SK-N-SH treated with all-trans-retinoic acid at 6 μM for 48 hours (cell line): Measurements from ENCODE around the gene FOXG1.

Source experiments
- ARNTL ChIP-seq: fragments of 450-650 bp; formaldehyde crosslinking; IDR thresholded peaks from 2 replicates; pipeline ENCODE4 v1.5.0; 2020; ENCODE audit warnings: low read depth, mild to moderate bottlenecking, moderate library complexity, borderline replicate concordance
- CREB5 ChIP-seq: fragments of 250-450 bp; sonication (Bioruptor Pico); IDR thresholded peaks from 2 replicates; pipeline ENCODE4 v1.5.1; 2020; ENCODE audit warnings: low read depth, mild to moderate bottlenecking, moderate library complexity

GRCh38 chr14:28779456-28779855 is 12.9 kb downstream of the FOXG1 start:
- no peak for TF ChIP-seq CREB5 (CRISPR knock-in tag)
- TF ChIP-seq ARNTL (CRISPR knock-in tag), result no peak
